Naive thymus-derived CD4-positive, alpha-beta T cell (primary cell): ENCODE measurements around the gene PNRC2. TPM values are rescaled to one million over a fixed set of nuclear protein-coding genes. Genes with fewer than 3 reads are reported as not detected.
"Not testable (repeated sequence)": the region's sequence is repeated elsewhere in the genome, so short reads cannot be mapped to it uniquely, and the experiment has no call there.

Source experiments
- ATAC-seq: fragments of 150-1000 bp; cut with Tn5 transposase; 2 replicates; pipeline ENCODE4 v1.10.0; 2021; ENCODE audit warnings: mild to moderate bottlenecking, moderate library complexity
- CTCF ChIA-PET: fragments of 350-600 bp; sonication (Branson Sonifier 250); formaldehyde crosslinking; loops from one replicate; lab custom pipeline; 2021; ENCODE audit warnings: antibody characterized with exemption; lab: Charles Lee
- POLR2A ChIA-PET: fragments of 350-600 bp; sonication (Branson Sonifier 250); formaldehyde crosslinking; loops from one replicate; lab custom pipeline; 2021; ENCODE audit warnings: antibody characterized with exemption, inconsistent platforms; lab: Charles Lee
- DNase-seq, 9 donors: peaks; one replicate each; pipeline versions ENCODE4 v3.0.0 to v3.0.0-alpha.2; 2020 to 2022; ENCODE audit warnings: mixed read lengths in 1 of 9
- H3K27ac ChIP-seq: one replicate; pipeline ENCODE4 v1.7.0; 2013; ENCODE audit warnings: mild to moderate bottlenecking, low read depth, low read length, moderate library complexity
- H3K27me3 ChIP-seq, 2 donors: one replicate each; pipeline ENCODE4 v1.7.0; 2013; ENCODE audit warnings: low read length in 2 of 2, mild to moderate bottlenecking in 2 of 2, moderate library complexity in 2 of 2; ENCODE audit not compliant: control insufficient read depth in 2 of 2, insufficient read depth in 2 of 2
- H3K36me3 ChIP-seq, 3 experiments: 1 replicate in 2 of 3; 2 replicates in 1 of 3; pipeline ENCODE4 v1.7.0; 2013; ENCODE audit warnings: low read length in 3 of 3, mild to moderate bottlenecking in 3 of 3, moderate library complexity in 1 of 3; ENCODE audit not compliant: insufficient read depth in 3 of 3, control insufficient read depth in 2 of 3
- H3K4me1 ChIP-seq, 2 donors: one replicate each; pipeline ENCODE4 v1.7.0; 2013; ENCODE audit warnings: low read length in 2 of 2, mild to moderate bottlenecking in 2 of 2, moderate library complexity in 1 of 2; ENCODE audit not compliant: control insufficient read depth in 2 of 2, insufficient read depth in 2 of 2
- H3K4me3 ChIP-seq: 2 replicates; pipeline ENCODE4 v1.7.0; 2013; ENCODE audit warnings: mild to moderate bottlenecking, low read length
- H3K9me3 ChIP-seq, 3 experiments: 1 replicate in 2 of 3; 2 replicates in 1 of 3; pipeline ENCODE4 v1.7.0; 2013; ENCODE audit warnings: low read length in 3 of 3; ENCODE audit not compliant: control insufficient read depth in 2 of 3
- H3K27ac Mint-ChIP-seq, 9 donors: one replicate each; pipeline ENCODE4 v1.8.0; 2020 to 2022; ENCODE audit warnings: mixed read lengths in 9 of 9, mild to moderate bottlenecking in 8 of 9, moderate library complexity in 5 of 9, inconsistent platforms in 2 of 9
- H3K27me3 Mint-ChIP-seq, 5 donors: one replicate each; pipeline ENCODE4 v1.8.0; 2021 to 2022; ENCODE audit warnings: mixed read lengths in 5 of 5, mild to moderate bottlenecking in 1 of 5
- H3K36me3 Mint-ChIP-seq, 5 donors: one replicate each; pipeline ENCODE4 v1.8.0; 2020 to 2022; ENCODE audit warnings: mixed read lengths in 5 of 5, mild to moderate bottlenecking in 3 of 5, inconsistent platforms in 1 of 5
- H3K4me1 Mint-ChIP-seq, 7 donors: one replicate each; pipeline ENCODE4 v1.8.0; 2020 to 2022; ENCODE audit warnings: mixed read lengths in 7 of 7, mild to moderate bottlenecking in 3 of 7, inconsistent platforms in 1 of 7
- H3K4me3 Mint-ChIP-seq, 10 donors: one replicate each; pipeline ENCODE4 v1.8.0; 2020 to 2022; ENCODE audit warnings: mild to moderate bottlenecking in 10 of 10, mixed read lengths in 10 of 10, moderate library complexity in 6 of 10, inconsistent platforms in 2 of 10
- H3K9me3 Mint-ChIP-seq, 11 donors: one replicate each; pipeline ENCODE4 v1.8.0; 2020 to 2022; ENCODE audit warnings: mixed read lengths in 11 of 11, mild to moderate bottlenecking in 4 of 11, inconsistent platforms in 1 of 11, moderate library complexity in 1 of 11
- intact Hi-C, 2 donors: fragments of 100-400 bp; cut with micrococcal nuclease; formaldehyde crosslinking; loops; one replicate each; pipeline ENCODE4 v1.15.1; 2023
- polyA plus RNA-seq, 2 donors: library from polyadenylated mRNA; unstranded; fragments of 300-500 nt; fragmentation: Illumina TruSeq; gene quantifications; one replicate each; pipeline ENCODE4 v1.2.3, GENCODE V29; 2021
- total RNA-seq, 6 experiments: library from RNA in 5 of 6; stranded (reverse) in 5 of 6; gene quantifications; 1 replicate in 5 of 6; 2 replicates in 1 of 6; pipeline ENCODE4 v1.2.3 and lab custom pipeline; 2021 to 2026

The PNRC2 gene
- total and polyA plus RNA-seq, 7 experiments from 2014 or later: 139 to 180 (median 160) TPM

- no peak overlapping the region for H3K27ac ChIP-seq
- H3K4me1 ChIP-seq: no peaks in the 10 kb centered on the region
- H3K9me3 Mint-ChIP-seq: peaks cover 0 to 1% (median 0%) of the 10 kb centered on the region in 11 donors
- H3K4me3 ChIP-seq: no peak overlapping the region
- no peak overlapping the region for H3K4me3 Mint-ChIP-seq
- ChIA-PET POLR2A (interaction anchor here (0.5 to 1.2 kb wide), 4 partner anchors 9 to 32 kb away, joined by 3 to 5 read pairs (median 4); partner anchors contain the start of genes PNRC2 and SRSF10), CTCF (interaction anchor here (0.6 kb wide), 1 partner anchor 81 kb away, joined by 7 read pairs; no protein-coding TSS in a partner anchor)
- H3K36me3 ChIP-seq: no peaks in the 10 kb centered on the region
- DNase-seq: no peak
- peaks cover 0 to 9% (median 0%) of the 10 kb centered on the region in 5 donors for H3K27me3 Mint-ChIP-seq
- intact Hi-C loops: no loop called here
- ATAC-seq: no peak
- H3K36me3 Mint-ChIP-seq: no peaks in the 10 kb centered on the region
- no peaks in the 10 kb centered on the region for H3K9me3 ChIP-seq
- H3K27ac Mint-ChIP-seq: peak overlapping the region in 7 of 9 donors; percentile 26 to 72 (median 41)
- H3K27me3 ChIP-seq: no peaks in the 10 kb centered on the region
- H3K4me1 Mint-ChIP-seq: peaks cover 2 to 18% (median 12%) of the 10 kb centered on the region in 7 donors
These were observed 29.6 kb downstream of the PNRC2 start for GRCh38 chr1:23989263-23989662.

- H3K27me3 ChIP-seq: not testable (repeated sequence)
These were observed 32.4 kb downstream of the PNRC2 start for GRCh38 chr1:23992011-23992410.

GRCh38 chr1:23995431-23995837 is 35.8 kb downstream of the PNRC2 start:
- H3K9me3 ChIP-seq: no peaks in the 10 kb centered on the region
- CTCF ChIA-PET: interaction anchor here (0.6 to 1.0 kb wide), 2 partner anchors 19 to 42 kb away, joined by 3 read pairs; no protein-coding TSS in a partner anchor
- POLR2A ChIA-PET: no interaction called here
- peaks cover 0 to 10% (median 0%) of the 10 kb centered on the region in 5 donors for H3K27me3 Mint-ChIP-seq
- peaks cover 0 to 2% (median 0%) of the 10 kb centered on the region in 7 donors for H3K4me1 Mint-ChIP-seq
- DNase-seq: no peak
- H3K4me3 Mint-ChIP-seq: no peak overlapping the region
- intact Hi-C loops: no loop called here
- no peaks in the 10 kb centered on the region for H3K9me3 Mint-ChIP-seq
- H3K36me3 ChIP-seq: no peaks in the 10 kb centered on the region
- H3K36me3 Mint-ChIP-seq: no peaks in the 10 kb centered on the region
- no peak overlapping the region for H3K27ac ChIP-seq
- no peaks in the 10 kb centered on the region for H3K27me3 ChIP-seq
- no peak overlapping the region for H3K27ac Mint-ChIP-seq
- H3K4me3 ChIP-seq: no peak overlapping the region
- no peak for ATAC-seq
- H3K4me1 ChIP-seq: no peaks in the 10 kb centered on the region

More at GRCh38 chr1:23992011-23992410, 32.4 kb downstream of the PNRC2 start:
- H3K36me3 Mint-ChIP-seq, DNase-seq, H3K27ac ChIP-seq, H3K4me3 ChIP-seq, H3K4me1 ChIP-seq, H3K4me3 Mint-ChIP-seq, H3K9me3 Mint-ChIP-seq, H3K9me3 ChIP-seq, ATAC-seq, H3K36me3 ChIP-seq, intact Hi-C loops, CTCF ChIA-PET, H3K27ac Mint-ChIP-seq: not testable (repeated sequence)
- POLR2A ChIA-PET: interaction anchor here (0.6 kb wide), 1 partner anchor 645 kb away, joined by 3 read pairs; no protein-coding TSS in a partner anchor
- Mint-ChIP-seq H3K4me1 (peaks cover 2 to 18% (median 12%) of the 10 kb centered on the region in 7 donors), H3K27me3 (peaks cover 0 to 11% (median 0%) of the 10 kb centered on the region in 5 donors)

- no peaks in the 10 kb centered on the region for H3K4me1 ChIP-seq
- H3K27ac ChIP-seq: no peak overlapping the region
- ChIA-PET POLR2A (no interaction called here), CTCF (no interaction called here)
- DNase-seq (no peak), ATAC-seq (no peak)
- Mint-ChIP-seq H3K4me1 (peaks cover 0 to 2% (median 0%) of the 10 kb centered on the region in 7 donors), H3K36me3 (no peaks in the 10 kb centered on the region), H3K4me3 (no peak overlapping the region), H3K9me3 (no peaks in the 10 kb centered on the region), H3K27me3 (peaks cover 0 to 9% (median 0%) of the 10 kb centered on the region in 5 donors), H3K27ac (no peak overlapping the region)
- no peaks in the 10 kb centered on the region for H3K36me3 ChIP-seq
- no peak overlapping the region for H3K4me3 ChIP-seq
- no peaks in the 10 kb centered on the region for H3K27me3 ChIP-seq
- intact Hi-C loops: no loop called here
- no peaks in the 10 kb centered on the region for H3K9me3 ChIP-seq
These were observed 37.1 kb downstream of the PNRC2 start for GRCh38 chr1:23996700-23997229.

- H3K4me1 Mint-ChIP-seq: peaks cover 0 to 2% (median 0%) of the 10 kb centered on the region in 7 donors
- H3K9me3 Mint-ChIP-seq: no peaks in the 10 kb centered on the region
- intact Hi-C loops: no loop called here
- H3K9me3 ChIP-seq: no peaks in the 10 kb centered on the region
- H3K27ac ChIP-seq: no peak overlapping the region
- no peaks in the 10 kb centered on the region for H3K36me3 ChIP-seq
- no peaks in the 10 kb centered on the region for H3K36me3 Mint-ChIP-seq
- no peaks in the 10 kb centered on the region for H3K27me3 ChIP-seq
- no peak overlapping the region for H3K4me3 ChIP-seq
- no peak overlapping the region for H3K27ac Mint-ChIP-seq
- H3K4me3 Mint-ChIP-seq: no peak overlapping the region
- ChIA-PET POLR2A (no interaction called here), CTCF (no interaction called here)
- no peaks in the 10 kb centered on the region for H3K4me1 ChIP-seq
- no peak for DNase-seq
- peaks cover 0 to 18% (median 0%) of the 10 kb centered on the region in 5 donors for H3K27me3 Mint-ChIP-seq
- no peak for ATAC-seq
These were observed 38.2 kb downstream of the PNRC2 start for GRCh38 chr1:23997812-23998211.

- no peaks in the 10 kb centered on the region for H3K9me3 ChIP-seq
- no peaks in the 10 kb centered on the region for H3K4me1 ChIP-seq
- Mint-ChIP-seq H3K36me3 (no peaks in the 10 kb centered on the region), H3K9me3 (no peaks in the 10 kb centered on the region), H3K4me3 (no peak overlapping the region), H3K27ac (no peak overlapping the region), H3K4me1 (peaks cover 0 to 2% (median 0%) of the 10 kb centered on the region in 7 donors), H3K27me3 (peaks cover 0 to 28% (median 5%) of the 10 kb centered on the region in 5 donors)
- H3K36me3 ChIP-seq: no peaks in the 10 kb centered on the region
- DNase-seq: no peak
- intact Hi-C loops: no loop called here
- H3K4me3 ChIP-seq: no peak overlapping the region
- ATAC-seq: no peak
- POLR2A ChIA-PET: no interaction called here
- no peaks in the 10 kb centered on the region for H3K27me3 ChIP-seq
- CTCF ChIA-PET: no interaction called here
- no peak overlapping the region for H3K27ac ChIP-seq
These were observed 39.6 kb downstream of the PNRC2 start for GRCh38 chr1:23999156-23999671.
